GM19452 (cell line): ENCODE results near the gene LITAF.
A peak's percentile ranks its signal among the peaks of the same experiment; 100 is the strongest.

Experiments used
- ATAC-seq: cut with Tn5 transposase; IDR thresholded peaks from one replicate; pipeline ENCODE4 v1.9.1; 2021; ENCODE audit not compliant: unreplicated experiment

LITAF gene

GRCh38 chr16:11586856-11587642, at the start of gene LITAF:
TSS of gene LITAF (minus strand) at chr16:11586919. CDS start at chr16:11556730, 30,189 bp downstream.
- peak; percentile 53 for ATAC-seq

GRCh38 chr16:11636172-11636721, 49.5 kb upstream of the LITAF start:
- ATAC-seq: no peak

- no peak for ATAC-seq
Measured at GRCh38 chr16:11635679-11636171, 49.0 kb upstream of the LITAF start.

- no peak for ATAC-seq
Measured at GRCh38 chr16:11635113-11635652, 48.5 kb upstream of the LITAF start.

- no peak for ATAC-seq
Measured at GRCh38 chr16:11634312-11634711, 47.6 kb upstream of the LITAF start.

GRCh38 chr16:11633113-11633512, 46.4 kb upstream of the LITAF start:
- ATAC-seq: no peak

GRCh38 chr16:11632455-11632939, 45.8 kb upstream of the LITAF start:
- no peak for ATAC-seq

- ATAC-seq: no peak
Measured at GRCh38 chr16:11631214-11631613, 44.5 kb upstream of the LITAF start.

- no peak for ATAC-seq
Measured at GRCh38 chr16:11630768-11631056, 44.0 kb upstream of the LITAF start.

- no peak for ATAC-seq
Measured at GRCh38 chr16:11630046-11630767, 43.5 kb upstream of the LITAF start.

GRCh38 chr16:11629071-11630030, 42.6 kb upstream of the LITAF start:
- no peak for ATAC-seq

GRCh38 chr16:11627822-11628457, 41.2 kb upstream of the LITAF start:
- no peak for ATAC-seq

- no peak for ATAC-seq
Measured at GRCh38 chr16:11627292-11627663, 40.6 kb upstream of the LITAF start.

GRCh38 chr16:11626657-11627291, 40.1 kb upstream of the LITAF start:
- no peak for ATAC-seq

- ATAC-seq: no peak
Measured at GRCh38 chr16:11625769-11626168, 39.0 kb upstream of the LITAF start.

GRCh38 chr16:11624636-11625607, 38.2 kb upstream of the LITAF start:
- no peak for ATAC-seq

- ATAC-seq: no peak
Measured at GRCh38 chr16:11624205-11624604, 37.5 kb upstream of the LITAF start.

GRCh38 chr16:11621920-11622651, 35.4 kb upstream of the LITAF start:
- ATAC-seq: no peak
